ENCODE results near the gene LTN1. TPM values are rescaled to one million over a fixed set of nuclear protein-coding genes. Genes with fewer than 3 reads are reported as not detected.
"Not testable (repeated sequence)": the region's sequence is repeated elsewhere in the genome, so short reads cannot be mapped to it uniquely, and the experiment has no call there.

LTN1 gene
- total RNA-seq, 1 donor from 2014 or later, result 14.9 TPM

GRCh38 chr21:28979092-28979491, 13.6 kb downstream of the LTN1 start:
- ATAC-seq, result no peak

DNA sequence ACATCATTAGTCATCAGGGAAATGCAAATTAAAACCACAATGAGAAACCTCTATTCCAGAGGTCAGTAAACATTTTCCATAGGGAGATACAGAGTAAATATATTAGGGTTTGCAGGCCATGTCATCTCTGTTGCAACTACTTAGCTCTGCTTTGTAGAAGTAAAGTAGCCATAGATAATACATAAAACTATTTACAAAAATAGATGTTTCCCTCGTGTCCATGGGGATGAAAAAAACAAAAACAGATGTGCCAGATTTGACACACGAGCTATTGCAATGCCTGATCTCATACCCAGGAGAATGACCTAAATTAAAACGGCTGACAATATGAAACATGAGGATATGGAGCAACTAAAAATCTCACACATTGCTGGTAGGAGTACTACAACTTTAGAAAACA, 17.3 kb downstream of the LTN1 start:
- no peak for ATAC-seq

DNA sequence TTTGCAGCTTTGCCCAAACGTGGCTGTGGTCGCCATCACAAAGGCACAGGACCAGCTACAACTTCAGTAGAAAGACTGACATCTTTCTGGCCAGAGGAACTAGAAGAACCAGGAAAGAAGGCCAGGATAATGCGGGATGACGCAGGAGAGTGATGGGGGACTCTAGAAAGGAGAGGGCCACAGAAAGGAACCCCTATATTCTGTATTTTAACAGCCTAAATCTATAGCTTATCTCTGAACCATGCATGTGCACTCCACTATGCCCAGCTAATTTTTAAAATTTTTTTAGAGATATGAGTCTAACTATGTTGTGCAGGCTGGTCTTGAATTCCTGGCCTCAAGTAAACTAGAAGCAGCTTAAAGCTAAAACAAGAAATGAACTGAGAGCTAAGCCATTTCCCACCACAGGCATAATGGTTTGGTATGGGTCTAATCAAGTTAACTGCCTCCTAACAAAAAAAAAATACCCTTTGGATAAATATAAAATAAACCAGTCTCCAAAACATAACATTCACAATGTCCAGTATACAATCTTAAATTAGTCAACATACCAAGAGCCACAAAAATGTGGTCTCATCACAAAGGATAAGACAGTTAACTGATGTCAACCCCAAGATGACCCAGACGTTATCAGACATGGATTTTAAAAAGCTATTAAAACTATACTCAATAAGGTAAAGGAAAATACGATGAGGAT, 18.0 kb downstream of the LTN1 start:
- ATAC-seq, result no peak

DNA sequence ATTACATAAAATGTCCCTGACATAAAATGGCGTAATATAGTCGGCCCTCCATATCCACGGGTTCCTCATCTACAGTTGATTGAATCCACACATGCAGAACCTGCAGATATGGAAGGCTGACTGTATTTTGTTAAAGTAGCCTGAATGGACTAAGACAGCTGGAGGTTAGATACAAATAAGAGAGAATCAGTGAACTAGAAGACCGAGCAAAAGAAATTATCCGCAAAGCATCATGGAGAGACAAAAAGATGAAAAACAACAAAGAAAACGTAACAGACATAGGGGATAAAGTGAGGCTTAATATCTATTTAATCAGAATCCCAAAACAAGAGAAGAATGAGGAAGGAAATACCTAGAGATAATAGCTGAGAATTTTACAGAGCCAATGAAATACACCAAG, 20.3 kb downstream of the LTN1 start:
- ATAC-seq, result no peak

DNA sequence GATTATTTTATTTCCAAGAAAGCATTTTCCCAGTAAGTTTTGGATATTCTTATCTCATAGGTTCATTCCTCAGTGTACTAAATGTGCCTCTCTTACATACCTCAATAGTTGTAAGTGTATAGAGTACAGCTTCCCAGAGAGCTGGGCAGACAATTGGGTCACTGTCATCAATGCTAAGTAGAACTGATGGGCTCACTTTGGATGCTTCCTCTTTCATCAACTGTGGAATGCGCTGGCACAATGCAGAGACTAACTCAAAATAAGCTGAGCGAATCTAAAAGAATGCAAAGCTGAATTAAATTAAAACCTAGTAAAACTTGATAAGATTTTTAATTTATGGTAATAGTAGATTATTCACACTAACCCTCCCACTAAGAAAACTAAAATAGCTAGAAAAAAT, 21.5 kb downstream of the LTN1 start:
- no peak for ATAC-seq

DNA sequence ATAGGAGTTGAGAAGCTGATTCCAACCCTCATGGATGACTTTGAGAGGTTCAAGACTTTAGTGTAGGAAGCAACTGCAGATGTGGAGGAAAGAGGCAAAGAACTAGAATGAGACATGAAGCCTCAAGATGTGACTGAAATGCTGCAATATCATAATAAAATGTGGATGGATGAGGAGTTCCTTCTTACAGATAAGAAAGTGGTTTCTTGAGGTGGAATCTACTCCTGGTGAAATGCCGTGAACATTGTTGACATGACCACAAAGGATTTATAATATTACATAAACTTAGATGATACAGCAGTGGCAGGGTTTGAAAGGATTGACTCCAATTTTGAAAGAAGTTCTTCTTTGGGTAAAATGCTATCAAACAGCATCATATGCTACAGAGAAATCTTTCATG, 28.8 kb downstream of the LTN1 start:
- no peak for ATAC-seq

DNA sequence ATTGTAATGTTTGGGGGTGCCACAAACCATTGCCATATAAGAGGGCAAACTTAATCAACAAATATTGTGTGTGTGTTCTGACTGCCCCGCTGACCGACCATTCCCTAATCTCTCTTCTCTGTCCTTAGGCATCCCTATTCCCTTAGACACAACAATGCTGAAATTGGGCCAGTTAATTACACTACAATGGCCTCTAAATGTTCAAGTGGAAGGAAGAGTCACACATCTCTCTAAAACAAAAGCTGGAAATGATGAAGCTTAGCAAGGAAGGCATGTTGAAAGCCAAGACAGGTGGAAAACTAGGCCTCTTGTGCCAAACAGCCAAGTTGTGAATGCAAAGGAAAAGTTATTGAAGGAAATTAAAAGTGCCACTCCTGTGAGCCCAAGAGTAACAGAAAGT, 30.2 kb downstream of the LTN1 start:
- no peak for ATAC-seq

DNA sequence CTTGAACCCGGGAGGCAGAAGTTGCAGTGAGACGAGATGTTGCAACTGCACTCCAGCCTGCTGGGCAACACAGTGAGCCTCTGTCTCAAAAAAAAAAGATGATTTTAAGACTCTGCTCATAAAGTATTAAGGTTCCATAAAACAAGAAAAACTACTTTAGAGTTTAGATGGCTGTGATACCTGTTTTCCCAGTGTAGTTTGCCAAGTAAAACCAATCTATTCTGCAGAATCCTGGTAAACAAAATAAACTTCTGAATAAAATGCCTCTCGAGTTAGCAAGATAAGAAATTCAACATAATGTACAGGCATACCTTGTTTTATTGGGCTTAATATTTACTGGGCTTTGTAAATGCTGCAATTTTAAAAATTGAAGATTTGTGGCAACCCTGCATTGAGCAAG, 30.8 kb downstream of the LTN1 start:
- ATAC-seq, result no peak

- no peak for ATAC-seq
Observed at GRCh38 chr21:28960245-28960644, 32.4 kb downstream of the LTN1 start.

GRCh38 chr21:28959367-28960099, 33.1 kb downstream of the LTN1 start:
- ATAC-seq, result no peak

DNA sequence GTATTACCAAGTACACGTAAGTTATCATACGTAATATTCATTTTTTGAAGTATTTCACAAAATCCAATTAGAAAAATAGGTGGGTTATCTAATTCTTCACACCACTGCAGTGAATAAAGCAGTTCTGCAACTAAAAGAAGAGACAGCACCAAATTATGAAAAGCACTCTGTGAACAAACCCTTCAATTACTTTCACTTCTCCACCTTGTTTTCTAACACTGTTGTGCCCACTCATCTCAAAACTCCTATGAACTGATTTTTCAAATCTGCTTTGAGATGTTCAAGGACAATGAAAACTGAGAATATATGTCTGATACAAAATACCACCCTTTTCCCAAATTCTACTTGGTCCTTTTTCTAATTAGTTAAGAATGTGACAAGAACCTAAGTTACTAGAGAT, 39.4 kb downstream of the LTN1 start:
- ATAC-seq, result no peak

DNA sequence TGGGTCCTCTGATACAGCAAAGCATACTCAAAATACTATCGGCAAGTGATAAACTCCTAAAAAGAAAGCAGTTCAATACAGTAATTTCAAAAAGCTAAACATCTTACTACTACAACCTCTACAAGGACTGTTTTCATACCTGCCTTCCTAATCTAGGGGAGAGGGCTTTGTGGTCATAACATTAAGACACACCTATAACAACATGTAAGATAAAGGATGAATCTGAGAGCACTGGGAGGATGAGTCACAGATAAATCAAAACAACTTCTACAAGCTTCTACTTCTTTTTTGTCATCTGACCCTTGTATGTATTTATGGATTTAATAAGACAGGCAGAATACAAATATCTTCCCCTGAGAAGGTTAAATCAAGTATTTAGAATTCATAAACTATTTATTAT, 40.0 kb downstream of the LTN1 start:
- ATAC-seq, result no peak

DNA sequence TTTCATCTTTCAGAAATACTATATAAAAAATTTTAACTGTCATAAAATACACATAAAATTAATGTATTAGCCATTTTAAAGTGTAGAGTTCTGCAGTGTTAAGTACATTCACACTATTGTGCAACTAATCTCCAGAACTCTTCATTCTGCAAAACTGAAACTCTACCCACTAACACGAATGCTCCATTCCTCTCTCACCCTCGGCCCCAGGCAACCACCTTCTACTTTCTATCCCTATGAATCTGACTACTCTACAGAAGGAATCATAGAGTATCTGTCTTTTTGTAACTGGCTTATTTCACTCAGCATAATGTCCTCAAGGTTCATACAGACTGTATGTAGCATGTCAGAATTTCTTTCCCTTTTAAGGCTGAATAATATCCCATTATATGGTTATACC, 43.4 kb downstream of the LTN1 start:
- ATAC-seq, result no peak

GRCh38 chr21:28944296-28944695, 48.4 kb downstream of the LTN1 start:
- ATAC-seq, result no peak

GRCh38 chr21:28943631-28944030, 49.0 kb downstream of the LTN1 start:
- ATAC-seq, result no peak

DNA sequence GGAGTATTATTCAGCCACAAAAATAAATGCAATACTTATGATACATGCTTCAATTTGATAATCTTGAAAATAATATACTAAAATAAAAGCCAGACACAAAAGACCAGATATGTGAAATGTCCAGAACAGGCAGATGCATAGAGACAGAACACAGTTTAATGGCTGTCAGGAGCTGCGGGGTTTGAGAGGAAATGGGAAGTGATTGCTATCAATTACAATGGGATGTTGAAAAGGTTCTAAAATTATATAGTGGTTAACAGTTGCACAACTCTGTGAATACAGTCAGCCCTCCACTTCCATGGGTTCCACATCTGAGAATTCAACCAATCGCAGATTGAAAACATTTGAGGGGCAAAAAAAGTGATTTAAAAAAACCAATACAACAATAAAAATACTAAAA, 54.0 kb downstream of the LTN1 start:
- no peak for ATAC-seq

DNA sequence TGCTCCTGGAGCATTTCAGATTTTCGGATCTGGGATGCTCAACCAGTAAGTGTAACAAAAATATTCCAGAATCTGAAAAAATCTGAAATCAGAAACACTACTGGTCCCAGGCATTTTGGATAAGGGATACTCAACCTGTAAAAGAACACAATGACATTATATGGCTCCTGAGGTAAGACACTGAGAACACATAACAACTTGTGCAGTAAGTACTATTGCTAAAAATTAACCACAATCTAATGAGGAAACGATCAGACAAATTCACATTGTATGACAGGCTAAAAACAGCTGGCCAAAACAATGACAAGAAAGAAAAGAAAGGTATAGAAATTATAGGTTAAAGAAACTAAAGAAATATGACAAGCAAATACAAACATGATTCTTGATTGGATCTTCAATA, 54.9 kb downstream of the LTN1 start:
- ATAC-seq, result no peak

DNA sequence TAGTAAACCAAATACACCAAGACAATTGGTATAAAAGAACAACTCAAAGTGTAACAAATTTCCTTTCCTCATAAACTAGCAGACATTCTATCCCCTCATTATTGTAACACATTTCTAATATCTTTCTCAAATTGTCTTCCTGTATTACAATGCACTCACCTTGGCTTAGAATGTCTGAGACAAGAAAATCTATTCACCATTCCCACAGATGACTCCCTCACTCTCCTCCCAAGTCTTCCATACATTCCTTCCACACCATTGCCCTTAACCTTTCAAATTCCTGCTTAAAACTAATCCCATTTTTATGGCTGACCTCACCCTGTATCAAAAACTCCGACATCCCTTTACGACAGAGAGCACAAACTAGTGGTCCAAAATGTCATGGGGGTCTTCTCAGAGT, 56.0 kb downstream of the LTN1 start:
- ATAC-seq, result no peak

GRCh38 chr21:28936036-28936435, 56.6 kb downstream of the LTN1 start:
- no peak for ATAC-seq

DNA sequence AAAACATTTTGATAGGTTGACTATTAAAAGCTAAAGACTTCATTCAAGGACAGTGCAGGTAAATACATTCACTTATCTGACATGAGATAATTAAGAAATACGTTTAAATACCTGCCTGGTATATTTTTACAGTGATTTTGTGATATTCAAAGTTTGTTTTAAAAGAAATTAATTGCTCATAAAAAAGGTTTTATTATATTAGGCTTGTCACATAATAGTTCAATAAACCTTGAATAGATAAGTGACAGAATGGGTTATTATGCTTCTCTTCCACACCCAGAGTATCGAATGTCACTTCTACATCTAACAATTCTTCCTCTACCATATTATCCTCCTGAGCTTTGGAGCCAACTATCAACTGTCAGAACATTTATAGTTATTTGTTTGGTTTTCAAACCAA, 60.0 kb downstream of the LTN1 start:
- ATAC-seq, result no peak

DNA sequence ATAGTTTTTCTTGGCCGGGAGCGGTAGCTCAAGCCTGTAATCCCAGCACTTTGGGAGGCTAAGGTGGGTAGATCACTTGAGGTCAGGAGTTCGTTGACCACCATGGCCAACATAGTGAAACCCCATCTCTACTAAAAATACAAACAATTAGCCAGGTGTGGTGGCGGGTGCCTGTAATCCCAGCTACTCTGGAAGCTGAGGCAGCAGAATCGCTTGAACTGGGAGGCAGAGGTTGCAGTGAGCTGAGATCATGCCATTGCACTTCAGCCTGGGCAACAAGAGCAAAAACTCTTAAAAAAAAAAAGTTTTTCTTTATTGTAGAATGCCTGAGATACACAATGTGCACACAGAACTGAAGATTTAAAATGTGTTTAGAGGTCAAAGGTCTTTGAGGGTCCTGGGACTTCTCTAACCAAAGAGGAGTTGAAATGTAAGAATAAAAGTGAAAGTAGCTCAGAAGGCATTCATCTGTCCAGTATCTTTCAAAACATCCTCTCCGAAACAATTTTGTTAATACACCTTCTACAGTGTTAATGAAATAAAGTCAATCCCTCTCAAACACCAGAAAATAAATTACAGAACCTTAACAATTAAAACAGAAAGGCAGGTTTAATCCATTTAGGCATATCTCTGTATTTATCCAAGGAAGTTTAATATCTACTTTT, 60.8 kb downstream of the LTN1 start:
- ATAC-seq, result not testable (repeated sequence)

DNA sequence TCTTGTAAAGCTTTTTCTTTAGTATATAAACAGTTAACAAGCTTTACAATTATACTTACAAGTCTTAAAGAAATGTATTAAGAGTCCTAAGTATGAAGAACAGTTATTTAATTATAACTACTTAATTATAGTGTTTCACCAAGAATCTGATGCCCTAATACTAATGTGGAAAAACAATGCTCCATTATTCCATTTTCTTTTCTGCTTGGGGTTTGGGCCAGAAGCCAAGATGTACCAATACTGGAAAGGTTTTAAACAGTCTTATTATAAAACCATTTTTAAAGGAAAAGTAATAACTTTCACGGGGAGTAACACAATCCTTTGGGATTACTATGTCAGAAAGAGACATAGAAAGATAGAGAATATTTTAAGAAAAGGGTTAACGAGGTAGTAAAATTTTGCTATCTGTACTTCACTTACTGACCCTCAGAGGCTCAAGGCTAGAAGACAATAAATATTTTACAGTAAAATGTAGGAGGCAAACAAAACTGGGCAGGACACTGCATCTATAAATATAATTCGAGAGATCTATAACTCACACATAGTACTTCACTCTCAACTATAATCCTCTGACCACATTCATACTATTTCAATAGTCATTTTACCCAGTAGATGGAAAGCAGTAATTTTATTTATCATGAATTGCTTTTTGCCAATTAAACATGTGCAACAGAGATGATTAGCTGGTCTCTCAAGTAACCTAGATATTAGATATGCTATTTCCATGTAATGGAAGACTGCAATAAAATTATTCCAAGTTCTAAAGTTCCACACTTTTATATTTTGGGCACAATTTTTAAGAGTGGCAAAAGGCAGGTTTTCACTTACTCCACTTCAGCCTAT, 63.9 kb downstream of the LTN1 start:
- ATAC-seq, result no peak

- no peak for ATAC-seq
Observed at GRCh38 chr21:28927130-28927529, 65.5 kb downstream of the LTN1 start.
